Daoy (cell line): ENCODE data around the gene BIVM. TPM values are rescaled to one million over a fixed set of nuclear protein-coding genes. Genes with fewer than 3 reads are reported as not detected.

ENCODE experiments used
- DNase-seq: peaks from one replicate; pipeline ENCODE4 v3.0.0-alpha.2; 2015; ENCODE audit warnings: low read depth
- total RNA-seq: library from RNA; depleted of rRNA; stranded (reverse); fragments of >200 nt; shearing (Covaris generic); gene quantifications from 2 replicates; pipeline ENCODE4 v1.2.3, GENCODE V29; 2014

The BIVM gene
- total RNA-seq, 1 experiment from 2014 or later: 4.8 TPM

GRCh38 chr13:102788683-102789082, 10.2 kb upstream of the BIVM start:
- no peak for DNase-seq

- DNase-seq: no peak
These were observed 6.5 kb upstream of the BIVM start for GRCh38 chr13:102792396-102792795.

GRCh38 chr13:102793611-102794355, 5.1 kb upstream of the BIVM start:
- no peak for DNase-seq

GRCh38 chr13:102799426-102800144, 666 bp downstream of the BIVM start:
- peak; percentile 27 for DNase-seq

- DNase-seq: peak; percentile 81
These were observed 1.5 kb downstream of the BIVM start for GRCh38 chr13:102800145-102801041.

GRCh38 chr13:102805680-102806079, 6.8 kb downstream of the BIVM start:
- DNase-seq: no peak

- DNase-seq: no peak
These were observed 8.8 kb downstream of the BIVM start for GRCh38 chr13:102807699-102808098.

- DNase-seq: no peak
These were observed 13.8 kb downstream of the BIVM start for GRCh38 chr13:102812611-102813287.

GRCh38 chr13:102814025-102814607, 15.2 kb downstream of the BIVM start:
- no peak for DNase-seq

- DNase-seq: no peak
These were observed 15.9 kb downstream of the BIVM start for GRCh38 chr13:102814793-102815192.

- no peak for DNase-seq
These were observed 16.9 kb downstream of the BIVM start for GRCh38 chr13:102815788-102816187.

- DNase-seq: no peak
These were observed 17.8 kb downstream of the BIVM start for GRCh38 chr13:102816708-102817107.

GRCh38 chr13:102817241-102817640, 18.3 kb downstream of the BIVM start:
- no peak for DNase-seq

- DNase-seq: no peak
These were observed 19.0 kb downstream of the BIVM start for GRCh38 chr13:102817907-102818306.

- no peak for DNase-seq
These were observed 26.5 kb downstream of the BIVM start for GRCh38 chr13:102825400-102825799.

GRCh38 chr13:102825921-102826706, 27.2 kb downstream of the BIVM start:
- peak; percentile 61 for DNase-seq

GRCh38 chr13:102830646-102831045, 31.7 kb downstream of the BIVM start:
- DNase-seq: no peak

GRCh38 chr13:102836471-102836870, 37.6 kb downstream of the BIVM start:
- no peak for DNase-seq

- DNase-seq: no peak
These were observed 39.4 kb downstream of the BIVM start for GRCh38 chr13:102838273-102838672.

- no peak for DNase-seq
These were observed 40.1 kb downstream of the BIVM start for GRCh38 chr13:102838982-102839381.
